DMS 273 (cell line): ENCODE data around the gene RIPOR2.
A peak's percentile ranks its signal among the peaks of the same experiment; 100 is the strongest.
"Not testable (repeated sequence)": the region's sequence is repeated elsewhere in the genome, so short reads cannot be mapped to it uniquely, and the experiment has no call there.

ENCODE experiments used
- DNase-seq: peaks from one replicate; lab custom pipeline; 2025; ENCODE audit not compliant: unreplicated experiment; lab: John Stamatoyannopoulos, UW

RIPOR2 gene

DNA sequence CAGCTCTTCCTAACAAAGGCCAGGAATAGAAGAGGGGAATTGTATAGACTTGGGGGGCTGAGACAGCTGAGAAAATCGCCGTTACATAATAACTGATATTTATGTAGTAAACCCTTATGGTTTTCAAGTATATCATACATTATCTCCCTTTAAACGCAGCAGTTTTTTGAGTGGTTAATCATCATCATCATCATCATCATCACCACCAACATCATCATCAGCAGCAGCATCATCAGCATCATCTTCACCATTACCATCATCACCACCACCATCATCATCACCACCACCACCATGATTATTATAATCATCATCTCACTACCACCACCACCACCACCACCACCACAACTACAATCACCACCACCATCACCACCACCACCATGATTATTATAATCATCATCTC lies 9.1 kb downstream of the RIPOR2 start:
- DNase-seq: not testable (repeated sequence)

DNA sequence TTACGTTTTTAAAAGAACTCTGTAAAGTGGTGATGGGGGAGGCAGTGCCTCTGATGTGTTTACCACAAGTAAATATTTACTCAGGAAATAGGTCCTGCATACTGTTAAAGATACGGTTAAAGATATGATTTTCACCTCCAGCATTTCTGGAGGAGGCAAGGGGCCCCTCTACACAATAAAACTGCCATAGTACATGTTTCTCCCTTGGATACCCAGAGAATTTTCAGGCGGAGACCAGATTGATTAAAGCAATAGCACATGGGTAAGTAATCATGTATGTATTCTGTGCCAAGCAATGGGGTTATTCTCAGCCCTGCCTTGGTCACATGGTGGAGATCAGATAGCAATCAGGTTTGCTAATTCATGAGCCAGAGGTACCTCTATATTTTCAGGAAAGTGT lies 9.6 kb downstream of the RIPOR2 start:
- DNase-seq: no peak

GRCh38 chr6:24925661-24926060 lies 10.1 kb downstream of the RIPOR2 start:
- DNase-seq: no peak

DNA sequence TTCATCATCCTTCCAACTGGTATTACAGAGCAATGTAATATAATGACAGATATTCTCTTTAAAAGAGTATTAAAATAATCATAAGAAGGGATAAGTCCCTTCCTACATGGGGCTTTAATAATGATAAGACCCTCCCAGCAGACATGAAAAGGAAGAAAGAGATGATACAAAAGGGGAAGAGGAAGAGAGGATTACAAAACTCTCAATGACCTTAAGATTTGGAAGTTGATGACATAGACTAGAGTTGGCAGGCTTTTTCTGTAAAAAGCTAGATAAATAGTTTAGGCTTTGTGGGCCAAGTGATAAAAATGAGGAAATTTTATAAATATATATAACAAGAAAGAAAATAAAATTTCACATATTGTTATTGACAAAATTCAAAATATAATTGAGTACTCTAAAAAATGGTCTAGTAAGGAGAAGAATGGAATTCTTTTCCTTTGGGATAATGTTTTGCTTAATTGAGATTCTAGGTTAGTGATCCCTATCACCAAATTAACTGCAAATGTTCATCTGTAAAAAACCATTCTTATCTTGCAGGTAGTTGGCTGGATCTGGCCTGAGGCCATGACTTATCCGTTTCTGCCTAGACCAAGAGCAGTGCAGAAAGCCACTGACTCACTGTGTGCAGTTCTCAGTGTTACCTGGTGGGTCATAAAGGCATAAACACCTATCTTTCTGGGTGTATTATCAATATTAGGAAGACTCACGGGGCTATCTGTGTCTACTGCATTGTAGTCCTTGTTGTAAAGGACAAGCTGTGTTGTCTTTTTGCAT lies 11.0 kb downstream of the RIPOR2 start:
- DNase-seq: no peak

DNA sequence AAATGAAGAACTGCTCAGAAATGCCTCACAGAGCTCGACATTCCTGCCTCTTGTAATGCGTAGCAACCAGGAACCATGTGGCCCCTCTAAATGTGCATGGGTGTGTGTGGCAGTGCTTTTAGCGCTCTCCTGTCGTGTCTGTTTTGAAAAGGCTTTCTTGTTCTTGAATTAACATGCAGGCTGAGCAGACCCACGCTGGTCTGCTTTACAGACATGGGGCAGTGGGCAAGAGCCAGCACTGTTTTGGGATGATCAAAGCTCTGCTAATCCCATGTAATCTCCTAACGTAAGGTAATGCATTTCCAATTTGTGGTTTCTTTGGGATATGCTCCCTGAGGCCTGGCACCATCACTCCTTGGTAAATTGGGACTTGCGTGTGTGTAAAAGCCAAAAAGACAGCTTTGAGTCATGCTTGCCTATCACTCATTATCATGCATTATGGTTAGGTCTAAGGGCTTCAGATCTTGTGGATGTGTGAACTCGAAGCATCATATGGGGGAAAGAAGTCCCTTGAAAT lies 11.8 kb downstream of the RIPOR2 start:
- DNase-seq: no peak

DNA sequence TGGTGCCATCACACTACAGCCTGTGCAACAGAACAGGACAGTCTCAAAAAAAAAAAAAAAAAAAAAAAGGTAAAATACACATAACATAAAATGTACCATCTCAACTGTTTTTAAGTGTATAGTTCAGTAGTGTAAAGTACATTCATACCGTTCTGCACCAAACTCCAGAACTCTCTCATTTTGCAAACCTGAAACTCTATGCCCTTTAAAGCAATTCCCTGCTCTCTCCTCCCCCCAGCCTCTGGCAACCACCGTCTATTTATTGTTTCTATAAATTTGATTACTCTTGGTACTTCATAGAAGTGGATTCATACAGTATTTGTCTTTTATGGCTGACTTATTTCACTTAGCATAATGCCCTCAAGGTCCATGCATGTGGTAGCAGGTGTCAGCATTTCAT lies 12.9 kb downstream of the RIPOR2 start:
- DNase-seq: no peak

DNA sequence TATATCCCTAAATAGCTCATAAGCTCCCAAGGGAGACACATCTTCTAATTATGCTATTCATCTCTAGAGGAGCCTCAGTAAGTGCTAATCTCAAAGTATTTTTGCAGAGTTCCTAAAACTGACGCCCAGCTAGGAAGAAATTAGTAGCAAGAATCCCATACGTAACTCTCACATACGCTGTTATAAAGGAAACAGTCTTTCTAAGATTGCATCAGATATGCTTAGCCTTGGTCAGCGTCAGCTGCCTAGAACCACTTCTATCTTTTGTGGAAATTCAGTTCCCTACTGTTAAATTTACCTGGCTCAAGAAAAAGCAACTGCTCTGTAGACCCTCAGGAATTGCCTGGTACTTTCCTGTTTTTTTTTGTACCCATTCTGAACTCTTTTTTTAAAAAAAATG lies 13.6 kb downstream of the RIPOR2 start:
- DNase-seq: no peak

DNA sequence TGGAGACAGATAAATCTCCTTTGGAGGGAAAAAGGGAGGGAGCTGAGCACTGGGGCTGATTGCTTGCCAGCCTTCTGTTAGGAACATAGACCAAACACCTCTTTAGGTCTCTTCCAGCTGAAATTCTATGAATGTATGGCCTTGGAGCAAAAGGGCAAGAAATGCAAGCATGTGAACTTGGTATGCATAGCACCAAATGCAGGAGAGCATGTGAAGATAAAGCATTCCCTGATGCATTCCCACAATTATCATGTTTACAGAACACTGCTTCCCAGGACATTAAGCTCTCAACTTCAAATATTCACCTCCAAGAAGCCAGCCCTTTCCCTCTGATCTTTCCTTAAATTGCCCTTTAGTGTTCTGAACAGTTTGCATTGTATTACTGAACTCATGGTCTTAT lies 15.6 kb downstream of the RIPOR2 start:
- no peak for DNase-seq

DNA sequence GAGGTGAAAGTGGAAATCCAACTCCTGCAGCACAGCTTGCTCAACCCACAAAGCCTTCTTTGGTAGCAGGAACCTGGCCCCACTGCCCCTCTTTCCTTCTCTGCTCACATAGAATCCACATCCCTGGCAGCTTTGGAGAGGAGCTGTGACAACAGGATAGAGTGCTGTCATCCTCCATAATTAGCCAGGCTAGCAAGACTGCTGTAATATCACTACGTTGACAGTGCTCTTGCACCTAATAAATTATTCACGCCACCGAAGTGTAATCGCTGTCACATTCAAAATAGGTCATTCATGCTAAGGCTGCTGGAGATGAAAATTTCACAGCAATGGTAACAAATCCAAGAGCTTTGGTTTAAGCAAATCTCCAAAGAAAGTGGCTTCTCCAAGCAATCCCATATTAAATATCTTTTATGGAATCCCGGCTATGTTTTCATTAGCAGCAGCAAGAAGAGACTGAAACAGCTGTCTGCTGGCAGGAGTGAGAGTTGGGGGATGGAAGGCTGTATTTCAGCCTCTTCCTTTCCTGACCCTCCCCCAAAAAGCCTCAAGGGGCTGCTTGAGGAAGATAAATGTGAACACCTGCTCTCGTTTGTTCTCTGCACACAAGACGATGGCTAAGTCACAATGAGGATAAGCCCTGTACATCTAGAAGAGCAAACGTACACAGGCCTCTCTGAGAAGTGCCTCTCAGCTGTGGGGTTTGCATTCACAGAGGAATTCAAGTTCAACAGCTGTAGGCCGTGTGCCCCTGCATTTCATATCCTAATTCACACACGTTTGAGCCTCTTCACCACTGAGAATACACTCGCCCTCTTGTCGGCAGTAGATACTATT lies 16.5 kb downstream of the RIPOR2 start:
- peak; percentile 42 for DNase-seq

DNA sequence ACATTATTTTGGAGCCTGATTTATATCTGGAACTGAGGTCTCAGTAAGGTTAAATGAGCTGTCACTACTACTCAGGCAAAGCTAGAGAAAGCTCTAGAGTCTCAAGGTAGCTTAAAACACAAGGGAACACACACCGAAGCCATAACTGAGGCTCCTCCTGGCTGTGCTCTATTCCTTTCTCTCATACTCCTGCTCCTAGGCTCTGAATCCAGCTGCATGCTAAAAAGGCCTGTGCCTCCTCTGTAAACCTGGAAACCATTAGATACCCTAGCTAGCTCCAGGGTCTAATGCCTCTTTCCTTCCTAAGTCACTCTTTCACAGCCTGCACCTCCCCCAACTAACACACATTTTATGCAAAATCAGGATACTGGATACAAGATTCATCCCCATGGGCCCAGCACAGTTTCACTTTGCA lies 17.1 kb downstream of the RIPOR2 start:
- no peak for DNase-seq

GRCh38 chr6:24916496-24916895 lies 19.3 kb downstream of the RIPOR2 start:
- DNase-seq: no peak

- DNase-seq: no peak
Observed at GRCh38 chr6:24915641-24916040, 20.1 kb downstream of the RIPOR2 start.

DNA sequence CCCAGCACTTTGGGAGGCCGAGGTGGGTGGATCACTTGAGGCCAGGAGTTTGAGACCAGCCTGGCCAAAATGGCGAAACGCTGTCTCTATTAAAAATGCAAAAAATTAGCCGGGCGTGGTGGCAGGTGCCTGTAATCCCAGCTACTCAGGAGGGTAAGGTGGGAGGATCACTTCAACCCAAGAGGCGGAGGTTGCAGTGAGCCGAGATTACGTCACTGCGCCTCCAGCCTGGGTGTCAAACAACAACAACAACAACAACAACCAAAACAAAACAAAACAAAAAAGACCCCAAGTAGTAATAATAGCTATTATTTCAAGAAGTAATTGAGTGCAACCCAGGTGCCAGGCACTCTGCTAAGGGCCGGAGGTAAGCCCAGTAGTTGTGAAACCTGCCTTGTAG lies 21.7 kb downstream of the RIPOR2 start:
- DNase-seq: not testable (repeated sequence)

DNA sequence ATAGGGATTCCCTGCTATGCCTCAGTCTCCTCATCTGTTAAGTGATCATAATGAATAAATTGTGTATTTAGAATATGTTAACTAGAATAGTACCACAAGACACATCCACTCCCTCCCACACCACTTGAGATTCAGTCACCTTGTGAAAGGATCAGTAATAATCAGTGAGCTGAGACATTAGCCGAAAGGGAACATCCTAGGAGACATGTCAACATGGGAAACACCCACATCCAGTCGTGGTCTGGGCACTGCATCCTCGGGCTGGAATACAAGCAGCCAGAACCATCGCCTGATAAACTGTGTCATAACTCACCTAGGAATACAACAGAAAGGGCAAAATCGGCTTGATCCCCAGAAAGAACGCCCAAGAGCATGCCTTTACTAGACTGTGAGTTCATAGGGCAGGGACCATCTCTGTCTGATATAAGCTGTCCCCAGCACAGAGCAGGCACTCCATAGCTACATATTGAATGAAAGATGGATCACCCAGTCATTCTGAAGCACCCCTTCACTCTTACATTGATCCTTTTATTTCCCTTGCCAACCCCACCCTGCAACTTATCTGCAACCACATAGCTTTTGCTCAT lies 23.9 kb downstream of the RIPOR2 start:
- DNase-seq: no peak

DNA sequence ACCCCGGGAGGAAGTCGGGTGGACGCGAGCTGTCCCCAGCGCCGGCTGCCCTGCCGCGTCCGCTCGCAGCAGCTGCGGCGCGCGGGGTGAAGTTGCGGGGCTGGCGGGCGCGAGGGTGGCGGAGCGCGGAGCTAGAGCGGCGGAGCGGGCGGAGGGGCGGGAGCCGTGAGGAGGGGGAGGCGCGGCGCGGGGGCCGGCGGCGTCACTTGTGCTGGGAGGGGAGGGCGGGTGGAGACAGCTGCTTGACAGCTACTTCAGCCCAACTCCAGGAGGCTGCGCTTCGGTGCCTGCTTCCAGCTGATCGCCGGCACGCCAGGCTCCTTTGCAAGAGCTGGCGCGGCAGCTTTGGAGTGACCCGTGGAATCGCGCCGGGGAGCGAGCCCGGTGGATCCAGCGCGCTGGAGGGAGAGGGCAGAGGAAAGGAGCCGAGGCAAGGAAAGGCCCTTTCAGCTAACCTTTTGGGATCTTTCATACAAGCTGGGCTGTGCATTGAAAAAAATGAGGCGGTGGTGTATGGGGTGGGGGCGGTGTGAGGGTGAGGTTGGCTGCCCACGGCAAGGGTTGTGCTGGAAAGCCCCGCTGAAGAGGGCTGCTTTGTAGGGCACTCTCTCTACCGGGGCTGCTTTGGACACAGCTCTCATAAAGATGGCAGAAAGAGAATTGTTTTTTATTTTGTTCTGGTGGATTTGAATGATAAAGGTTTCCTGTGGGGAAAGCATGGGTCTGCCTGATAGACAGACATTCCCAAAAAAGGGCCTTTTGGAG lies 24.6 kb downstream of the RIPOR2 start:
- peak; percentile 80 for DNase-seq

DNA sequence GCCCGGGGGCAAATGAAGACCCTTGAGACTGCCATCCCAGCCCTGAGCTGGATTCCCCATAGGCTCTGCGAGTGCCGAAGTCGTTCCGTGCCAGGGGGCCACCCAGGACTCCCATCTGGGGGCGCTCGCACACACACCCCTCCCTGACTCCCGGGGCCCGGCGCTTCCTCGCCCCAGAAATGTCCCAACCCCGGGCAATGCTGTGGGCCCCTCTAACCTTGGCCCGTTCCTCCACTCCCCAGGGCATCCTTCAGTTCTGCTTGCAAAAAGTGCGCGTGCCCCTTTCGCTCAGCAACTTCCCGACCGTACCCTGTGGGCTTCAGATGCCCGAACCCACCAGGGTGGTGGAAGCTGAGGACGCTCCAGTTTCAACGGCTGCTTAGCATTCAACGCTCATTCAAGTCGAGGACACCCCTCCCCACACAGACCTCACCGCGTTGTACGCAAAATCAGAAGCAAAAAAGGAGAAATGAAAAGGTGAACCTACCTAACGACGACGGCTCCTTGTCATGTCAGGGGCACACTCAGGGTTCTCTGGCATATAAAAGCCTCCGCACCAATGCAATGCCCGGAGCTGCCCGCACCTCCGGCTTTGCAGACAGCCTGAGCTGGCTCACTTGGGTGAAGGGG lies 25.3 kb downstream of the RIPOR2 start:
- DNase-seq: peak; percentile 67

GRCh38 chr6:24909241-24910216 lies 26.2 kb downstream of the RIPOR2 start:
- no peak for DNase-seq

DNA sequence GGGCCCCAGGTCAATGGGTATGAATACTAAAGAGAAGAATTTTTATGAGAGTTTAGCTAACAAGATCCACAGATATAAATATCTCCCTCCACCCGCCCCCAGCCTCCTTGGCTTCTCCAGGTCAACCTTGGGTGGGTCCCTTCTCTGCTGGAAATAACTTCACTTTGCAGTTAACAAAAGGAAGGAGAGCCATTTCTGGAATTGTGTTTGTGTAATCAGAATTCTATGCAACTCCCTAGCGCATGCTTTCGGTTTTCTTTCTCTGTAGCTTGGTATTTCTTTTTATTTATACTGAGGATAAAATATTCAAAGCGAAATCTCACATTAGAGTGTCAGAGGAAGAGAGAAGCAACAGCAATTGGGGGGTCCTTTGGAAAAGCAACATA lies 27.1 kb downstream of the RIPOR2 start:
- DNase-seq: no peak

DNA sequence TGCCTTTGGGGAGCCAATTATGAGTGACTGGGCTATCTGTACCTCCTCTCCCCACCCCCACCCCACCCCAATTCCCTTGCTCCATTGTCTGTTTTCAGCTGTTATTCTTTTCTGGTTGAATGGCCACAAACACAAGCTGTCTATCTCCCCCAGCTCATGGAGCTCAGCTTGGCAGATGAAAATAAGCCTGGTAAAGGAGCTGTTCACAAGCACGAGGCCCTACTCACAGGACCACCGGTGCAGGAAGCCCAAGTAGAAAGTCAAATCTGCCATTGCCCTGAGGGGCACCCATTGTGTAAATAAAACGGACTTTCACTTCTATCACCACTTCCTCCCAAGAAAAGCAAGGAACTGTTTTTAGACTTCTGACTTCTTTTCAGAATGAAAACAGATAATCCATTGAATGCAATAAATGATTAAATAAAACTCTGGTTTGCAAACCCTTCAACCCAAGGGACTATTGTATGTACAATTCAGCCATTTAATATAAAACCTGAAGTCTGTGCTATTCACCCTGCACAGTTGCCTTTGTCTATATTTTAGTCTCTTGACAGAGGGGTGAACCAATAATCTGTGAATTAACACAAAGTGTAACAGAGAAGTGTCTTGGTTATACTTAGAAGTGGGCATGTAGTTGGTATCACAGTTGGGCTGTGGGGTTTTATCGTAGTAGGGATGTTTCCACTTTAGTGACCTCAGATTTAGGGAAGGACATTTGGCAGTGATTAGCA lies 27.7 kb downstream of the RIPOR2 start:
- DNase-seq: no peak
